HFF-Myc (cell line): ENCODE data around the gene NBAS.
"Not testable (repeated sequence)": the region's sequence is repeated elsewhere in the genome, so short reads cannot be mapped to it uniquely, and the experiment has no call there.

Experiments used
- DNase-seq: peaks from one replicate; pipeline ENCODE4 v3.0.0-alpha.2; 2011; ENCODE audit warnings: low read depth; ENCODE audit errors: extremely low read depth
- H3K4me3 ChIP-seq: replicated peaks from 2 replicates; pipeline ENCODE4 v1.5.1; 2011; ENCODE audit warnings: low read depth, mild to moderate bottlenecking, control low read depth, low read length
- TF ChIP-seq, protein P1 (sequence below): IDR thresholded peaks from 2 replicates; pipeline ENCODE4 v1.5.1; 2012; ENCODE audit warnings: mild to moderate bottlenecking, low read depth, low read length, control low read depth; ENCODE audit errors: missing control alignments

NBAS gene

DNA sequence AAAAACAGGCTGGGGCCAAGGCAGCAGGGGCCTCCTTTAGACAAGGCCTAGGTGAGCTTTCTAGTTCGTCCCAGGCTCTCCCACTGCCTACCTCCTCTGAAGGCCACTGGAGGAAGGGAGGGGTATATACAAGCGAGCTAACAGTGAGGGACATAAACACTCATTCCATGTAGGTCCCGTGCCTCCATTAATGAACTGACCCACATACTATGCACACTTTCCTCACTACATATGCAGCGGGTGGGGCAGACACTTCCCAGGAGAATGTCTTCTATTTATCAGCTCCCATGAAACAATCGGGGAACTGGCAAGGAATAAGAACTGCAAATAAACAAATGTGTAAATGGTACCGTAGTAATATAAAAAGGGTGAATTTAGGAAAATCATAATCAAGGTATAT is 336.5 kb downstream of the NBAS start:
- TF ChIP-seq, protein P1, sequence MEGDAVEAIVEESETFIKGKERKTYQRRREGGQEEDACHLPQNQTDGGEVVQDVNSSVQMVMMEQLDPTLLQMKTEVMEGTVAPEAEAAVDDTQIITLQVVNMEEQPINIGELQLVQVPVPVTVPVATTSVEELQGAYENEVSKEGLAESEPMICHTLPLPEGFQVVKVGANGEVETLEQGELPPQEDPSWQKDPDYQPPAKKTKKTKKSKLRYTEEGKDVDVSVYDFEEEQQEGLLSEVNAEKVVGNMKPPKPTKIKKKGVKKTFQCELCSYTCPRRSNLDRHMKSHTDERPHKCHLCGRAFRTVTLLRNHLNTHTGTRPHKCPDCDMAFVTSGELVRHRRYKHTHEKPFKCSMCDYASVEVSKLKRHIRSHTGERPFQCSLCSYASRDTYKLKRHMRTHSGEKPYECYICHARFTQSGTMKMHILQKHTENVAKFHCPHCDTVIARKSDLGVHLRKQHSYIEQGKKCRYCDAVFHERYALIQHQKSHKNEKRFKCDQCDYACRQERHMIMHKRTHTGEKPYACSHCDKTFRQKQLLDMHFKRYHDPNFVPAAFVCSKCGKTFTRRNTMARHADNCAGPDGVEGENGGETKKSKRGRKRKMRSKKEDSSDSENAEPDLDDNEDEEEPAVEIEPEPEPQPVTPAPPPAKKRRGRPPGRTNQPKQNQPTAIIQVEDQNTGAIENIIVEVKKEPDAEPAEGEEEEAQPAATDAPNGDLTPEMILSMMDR: no peak
- no peak overlapping the region for H3K4me3 ChIP-seq
- DNase-seq: no peak

DNA sequence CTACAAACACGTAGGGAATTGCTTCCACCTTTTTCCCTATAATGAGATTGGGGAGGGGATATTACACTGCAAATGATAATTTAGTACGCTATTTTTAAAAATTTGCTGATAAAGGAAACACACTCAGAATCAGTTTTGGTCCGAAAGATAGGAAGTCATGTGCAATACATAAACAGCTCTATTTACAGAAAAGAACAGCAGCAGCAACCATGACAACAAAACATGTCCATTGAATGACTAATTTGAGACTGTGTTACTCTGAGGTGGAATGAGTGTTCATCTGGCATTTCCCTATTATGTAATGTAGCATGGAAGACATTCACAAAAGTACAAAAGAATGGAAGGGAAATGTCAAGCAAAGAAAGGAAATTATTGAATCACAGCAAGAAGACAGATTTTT is 337.2 kb downstream of the NBAS start:
- DNase-seq: peak; percentile 40
- no peak overlapping the region for H3K4me3 ChIP-seq
- TF ChIP-seq, protein P1: no peak

DNA sequence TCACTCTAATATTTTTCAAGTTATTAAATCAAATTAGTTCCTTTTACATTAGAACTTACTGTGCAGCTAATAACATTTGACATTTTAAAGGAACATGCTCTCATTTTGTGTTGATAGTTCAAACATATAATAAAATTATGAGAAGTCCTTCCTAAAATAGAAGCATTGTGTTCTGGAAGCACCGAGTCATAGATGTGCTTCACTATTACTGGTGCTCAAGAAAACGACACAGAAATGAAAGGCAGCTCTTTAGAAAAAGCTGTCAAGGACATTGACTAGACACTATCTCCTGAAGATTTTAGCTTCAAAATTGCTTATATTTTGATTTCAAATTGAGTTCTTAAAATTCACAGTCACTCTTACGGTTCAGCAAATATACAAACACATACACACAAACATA is 338.3 kb downstream of the NBAS start:
- DNase-seq: no peak
- H3K4me3 ChIP-seq: no peak overlapping the region
- TF ChIP-seq, protein P1: no peak

DNA sequence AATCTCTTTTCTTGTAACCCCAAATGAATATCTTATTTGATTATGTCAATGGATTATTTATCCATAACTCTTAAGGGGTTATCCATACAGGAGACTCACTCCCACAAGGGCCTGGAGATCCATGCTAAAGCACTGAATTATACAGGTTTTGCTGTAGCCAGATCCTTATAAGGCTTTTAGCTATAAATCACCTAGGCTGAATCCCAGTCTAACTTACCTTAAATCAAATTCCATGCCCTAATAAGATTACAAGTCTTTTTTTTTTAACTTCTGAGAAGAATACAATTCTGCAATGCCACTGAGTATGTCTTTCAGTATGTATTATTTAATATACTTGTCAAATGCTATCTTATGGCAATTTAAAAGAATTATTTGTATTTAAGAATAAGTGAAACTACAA is 340.5 kb downstream of the NBAS start:
- TF ChIP-seq, protein P1: no peak
- no peak for DNase-seq
- no peak overlapping the region for H3K4me3 ChIP-seq

DNA sequence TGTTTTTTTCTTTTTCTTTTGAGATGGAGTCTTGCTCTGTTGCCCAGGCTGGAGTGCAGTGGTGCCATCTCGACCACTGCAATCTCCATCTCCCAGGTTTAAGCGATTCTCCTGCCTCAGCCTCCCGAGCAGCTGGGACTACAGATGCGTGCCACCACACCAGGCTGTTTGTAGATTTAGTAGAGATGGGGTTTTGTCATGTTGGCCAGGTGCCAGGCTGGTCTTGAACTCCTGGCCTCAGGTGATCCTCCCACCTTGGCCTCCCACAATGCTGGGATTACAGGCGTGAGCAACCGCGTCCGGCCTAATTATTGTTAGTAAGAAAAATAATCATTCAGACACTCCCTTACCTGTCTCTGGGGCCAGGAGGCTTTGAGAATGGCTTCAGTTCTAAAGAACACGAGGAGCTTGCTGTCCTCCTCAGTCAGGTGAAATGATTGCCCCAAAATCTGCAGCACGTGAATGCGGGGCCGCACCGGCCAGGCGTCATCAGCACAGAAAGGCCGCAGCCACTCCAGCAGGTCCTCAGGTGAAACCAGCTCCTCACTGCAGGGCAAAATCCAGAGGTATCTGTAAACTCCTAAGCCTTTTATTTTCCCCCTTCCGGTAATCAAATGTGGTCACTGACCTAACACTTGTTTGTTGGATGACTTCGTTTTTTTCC is 342.6 kb downstream of the NBAS start:
- TF ChIP-seq, protein P1: no peak

DNA sequence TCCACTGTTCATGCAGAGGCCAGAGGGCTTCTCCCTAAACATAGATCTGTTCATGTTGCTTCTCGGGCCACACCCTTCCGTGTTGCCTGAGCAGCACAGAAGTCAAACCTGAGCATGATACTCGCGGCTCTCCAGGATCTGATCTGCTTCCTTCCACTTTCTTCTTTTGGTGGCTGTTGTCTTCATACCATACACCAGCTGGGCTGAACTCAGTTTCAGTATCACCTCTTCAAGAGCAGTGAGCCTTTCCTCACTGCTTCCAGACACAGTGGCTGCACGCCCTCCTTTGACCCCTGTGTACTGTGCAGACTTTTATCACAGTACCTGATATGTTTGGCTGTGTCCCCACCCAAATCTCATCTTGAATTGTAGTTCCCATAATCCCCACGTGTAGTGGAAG is 348.9 kb downstream of the NBAS start:
- no peak for DNase-seq
- no peak overlapping the region for H3K4me3 ChIP-seq
- TF ChIP-seq, protein P1: no peak

More for the DNA sequence above, 342.6 kb downstream of the NBAS start:
- no peak for DNase-seq
- no peak overlapping the region for H3K4me3 ChIP-seq

DNA sequence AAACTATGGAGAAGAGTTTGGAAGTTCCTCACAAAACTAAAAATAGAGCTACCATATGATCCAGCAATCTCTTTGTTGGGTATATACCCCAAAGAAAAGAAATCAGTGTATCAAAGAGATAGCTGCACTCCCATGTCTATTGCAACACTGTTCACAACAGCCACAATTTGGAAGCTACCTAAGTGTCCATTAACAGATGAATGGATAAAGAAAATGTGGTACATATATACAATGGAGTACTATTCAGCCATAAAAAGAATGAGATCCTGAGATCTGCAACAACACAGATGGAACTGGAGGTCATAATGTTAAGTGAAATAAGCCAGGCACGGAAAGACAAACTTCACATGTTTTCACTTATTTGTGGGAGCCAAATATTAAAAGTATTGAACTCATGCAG is 350.6 kb downstream of the NBAS start:
- DNase-seq, H3K4me3 ChIP-seq: not testable (repeated sequence)
